Glutamatergic neuron (in vitro differentiated cells): ENCODE measurements around the gene COL25A1. TPM values are rescaled to one million over a fixed set of nuclear protein-coding genes. Genes with fewer than 3 reads are reported as not detected.

ENCODE experiments used
- DNase-seq: peaks from one replicate; pipeline ENCODE4 v3.0.0; 2022
- H3K27ac Mint-ChIP-seq: one replicate; pipeline ENCODE4 v1.8.0; 2020; ENCODE audit warnings: mild to moderate bottlenecking, mixed read lengths, inconsistent platforms; ENCODE audit not compliant: unreplicated experiment
- H3K27me3 Mint-ChIP-seq: one replicate; pipeline ENCODE4 v1.8.0; 2020; ENCODE audit warnings: mild to moderate bottlenecking, moderate library complexity, mixed read lengths, inconsistent platforms; ENCODE audit not compliant: unreplicated experiment
- H3K36me3 Mint-ChIP-seq: one replicate; pipeline ENCODE4 v1.8.0; 2020; ENCODE audit warnings: mild to moderate bottlenecking, mixed read lengths, inconsistent platforms; ENCODE audit not compliant: unreplicated experiment
- H3K4me1 Mint-ChIP-seq: one replicate; pipeline ENCODE4 v1.8.0; 2020; ENCODE audit warnings: mild to moderate bottlenecking, low read depth, mixed read lengths, inconsistent platforms; ENCODE audit not compliant: unreplicated experiment
- H3K4me3 Mint-ChIP-seq: one replicate; pipeline ENCODE4 v1.8.0; 2020; ENCODE audit warnings: mild to moderate bottlenecking, mixed read lengths, inconsistent platforms; ENCODE audit not compliant: unreplicated experiment
- H3K9me3 Mint-ChIP-seq: one replicate; pipeline ENCODE4 v1.8.0; 2020; ENCODE audit warnings: mild to moderate bottlenecking, moderate library complexity, mixed read lengths, inconsistent platforms; ENCODE audit not compliant: unreplicated experiment
- total RNA-seq: library from RNA; stranded (reverse); fragmentation: NEBNext Ultra II Directional; extraction: Animal tissue kit (Norgen Biotek cat#: 25700); gene quantifications from one replicate; pipeline ENCODE4 v1.2.1, GENCODE V29; 2021; ENCODE audit not compliant: unreplicated experiment
- TF ChIP-seq, protein P1 (sequence below): fragments of 200-600 bp; sonication (generic); IDR thresholded peaks from one replicate; pipeline ENCODE4 v1.5.0; 2021; ENCODE audit not compliant: partially characterized antibody, unreplicated experiment

Gene COL25A1
- total RNA-seq, 1 donor from 2014 or later = 1.1 TPM

DNA sequence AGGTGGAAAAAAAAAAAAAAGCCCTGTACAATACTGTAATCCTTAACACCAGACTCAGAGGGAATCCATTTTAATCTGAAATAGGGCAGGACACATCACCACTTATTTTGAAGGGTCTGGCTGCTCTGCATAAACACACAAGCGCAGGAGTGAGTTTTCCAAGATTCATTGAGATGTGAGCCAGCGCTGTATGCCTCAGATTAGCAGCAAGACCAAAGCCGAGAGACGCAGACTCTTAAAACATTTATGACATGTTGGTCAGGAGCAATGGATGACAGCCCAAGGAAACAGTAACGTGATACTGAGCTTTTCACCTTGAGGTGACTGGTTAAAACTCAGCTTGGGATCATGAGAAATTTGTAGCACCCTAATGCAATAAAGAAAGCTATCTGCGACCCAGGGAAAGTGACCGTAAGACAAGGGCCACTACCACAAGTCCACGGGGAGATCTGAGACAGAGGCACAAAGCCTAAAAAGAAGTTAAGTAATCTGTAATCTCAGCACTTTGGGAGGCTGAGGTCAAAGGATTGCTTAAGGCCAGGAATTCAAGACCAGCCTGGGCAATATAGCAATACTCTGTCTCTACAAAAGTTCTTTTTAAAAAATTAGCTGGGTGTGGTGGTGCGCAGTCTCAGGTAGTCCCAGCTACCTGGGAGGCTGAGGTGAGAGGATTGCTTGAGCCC is 210.6 kb downstream of the COL25A1 start:
- no peaks in the 10 kb centered on the region for H3K36me3 Mint-ChIP-seq
- TF ChIP-seq, protein P1, sequence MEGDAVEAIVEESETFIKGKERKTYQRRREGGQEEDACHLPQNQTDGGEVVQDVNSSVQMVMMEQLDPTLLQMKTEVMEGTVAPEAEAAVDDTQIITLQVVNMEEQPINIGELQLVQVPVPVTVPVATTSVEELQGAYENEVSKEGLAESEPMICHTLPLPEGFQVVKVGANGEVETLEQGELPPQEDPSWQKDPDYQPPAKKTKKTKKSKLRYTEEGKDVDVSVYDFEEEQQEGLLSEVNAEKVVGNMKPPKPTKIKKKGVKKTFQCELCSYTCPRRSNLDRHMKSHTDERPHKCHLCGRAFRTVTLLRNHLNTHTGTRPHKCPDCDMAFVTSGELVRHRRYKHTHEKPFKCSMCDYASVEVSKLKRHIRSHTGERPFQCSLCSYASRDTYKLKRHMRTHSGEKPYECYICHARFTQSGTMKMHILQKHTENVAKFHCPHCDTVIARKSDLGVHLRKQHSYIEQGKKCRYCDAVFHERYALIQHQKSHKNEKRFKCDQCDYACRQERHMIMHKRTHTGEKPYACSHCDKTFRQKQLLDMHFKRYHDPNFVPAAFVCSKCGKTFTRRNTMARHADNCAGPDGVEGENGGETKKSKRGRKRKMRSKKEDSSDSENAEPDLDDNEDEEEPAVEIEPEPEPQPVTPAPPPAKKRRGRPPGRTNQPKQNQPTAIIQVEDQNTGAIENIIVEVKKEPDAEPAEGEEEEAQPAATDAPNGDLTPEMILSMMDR = no peak
- H3K9me3 Mint-ChIP-seq = no peaks in the 10 kb centered on the region

GRCh38 chr4:109083911-109084310 is 218.5 kb downstream of the COL25A1 start:
- no peaks in the 10 kb centered on the region for H3K4me1 Mint-ChIP-seq
- H3K36me3 Mint-ChIP-seq = no peaks in the 10 kb centered on the region
- H3K27me3 Mint-ChIP-seq = no peaks in the 10 kb centered on the region
- no peak overlapping the region for H3K4me3 Mint-ChIP-seq
- no peaks in the 10 kb centered on the region for H3K9me3 Mint-ChIP-seq
- no peak for DNase-seq
- TF ChIP-seq, protein P1 = no peak
- no peak overlapping the region for H3K27ac Mint-ChIP-seq

More for the DNA sequence above, 210.6 kb downstream of the COL25A1 start:
- Mint-ChIP-seq H3K27ac (no peak overlapping the region), H3K27me3 (no peaks in the 10 kb centered on the region), H3K4me3 (no peak overlapping the region), H3K4me1 (no peaks in the 10 kb centered on the region)
- DNase-seq = no peak

DNA sequence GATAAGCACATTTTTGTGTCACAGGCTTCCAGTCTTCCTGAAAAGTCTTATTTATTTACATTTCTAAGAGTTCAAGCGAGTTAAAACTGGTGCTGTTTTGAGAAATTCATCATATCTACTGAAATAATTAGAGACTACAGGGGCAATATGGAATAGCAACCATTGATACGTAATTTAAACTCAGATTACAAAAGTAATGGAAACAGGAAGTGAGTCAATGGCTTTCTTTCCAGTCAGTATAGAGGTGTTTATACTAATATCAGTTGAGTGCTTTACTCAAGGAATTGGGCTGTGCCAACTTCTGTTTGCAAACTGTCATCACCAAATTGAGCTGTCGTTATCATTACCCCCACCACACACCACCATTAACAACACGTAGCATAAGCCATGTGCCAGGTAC is 222.7 kb downstream of the COL25A1 start:
- TF ChIP-seq, protein P1 = no peak
- H3K27me3 Mint-ChIP-seq = no peaks in the 10 kb centered on the region

GRCh38 chr4:109079201-109079600 is 223.3 kb downstream of the COL25A1 start:
- H3K27ac Mint-ChIP-seq = no peak overlapping the region
- DNase-seq = no peak
- H3K4me3 Mint-ChIP-seq = no peak overlapping the region
- H3K27me3 Mint-ChIP-seq = no peaks in the 10 kb centered on the region
- no peaks in the 10 kb centered on the region for H3K36me3 Mint-ChIP-seq
- H3K9me3 Mint-ChIP-seq = no peaks in the 10 kb centered on the region
- no peaks in the 10 kb centered on the region for H3K4me1 Mint-ChIP-seq
- TF ChIP-seq, protein P1 = no peak

More for the DNA sequence above, 222.7 kb downstream of the COL25A1 start:
- no peak overlapping the region for H3K4me3 Mint-ChIP-seq
- H3K27ac Mint-ChIP-seq = no peak overlapping the region
- no peak for DNase-seq
- no peaks in the 10 kb centered on the region for H3K9me3 Mint-ChIP-seq
- H3K4me1 Mint-ChIP-seq = no peaks in the 10 kb centered on the region
- no peaks in the 10 kb centered on the region for H3K36me3 Mint-ChIP-seq

GRCh38 chr4:109078724-109079123 is 223.7 kb downstream of the COL25A1 start:
- no peak for DNase-seq
- Mint-ChIP-seq H3K27me3 (no peaks in the 10 kb centered on the region), H3K27ac (no peak overlapping the region), H3K4me3 (no peak overlapping the region), H3K9me3 (no peaks in the 10 kb centered on the region), H3K36me3 (no peaks in the 10 kb centered on the region), H3K4me1 (no peaks in the 10 kb centered on the region)
- TF ChIP-seq, protein P1 = no peak
